ENCODE results near the gene THEM4.

Gene THEM4

GRCh38 chr1:151942882-151943281, 33.6 kb upstream of the THEM4 start:
- no peak overlapping the region for H3K4me3 Mint-ChIP-seq
- peak overlapping the region; percentile 45 for H3K27ac Mint-ChIP-seq
- peaks cover 67% of the 10 kb centered on the region for H3K4me1 Mint-ChIP-seq
- H3K36me3 Mint-ChIP-seq (ENCODE audit: low read depth) = no peaks in the 10 kb centered on the region
- no peaks in the 10 kb centered on the region for H3K9me3 Mint-ChIP-seq
- no peak for ATAC-seq
- peaks cover 2% of the 10 kb centered on the region for H3K27me3 Mint-ChIP-seq
- no peak for DNase-seq

DNA sequence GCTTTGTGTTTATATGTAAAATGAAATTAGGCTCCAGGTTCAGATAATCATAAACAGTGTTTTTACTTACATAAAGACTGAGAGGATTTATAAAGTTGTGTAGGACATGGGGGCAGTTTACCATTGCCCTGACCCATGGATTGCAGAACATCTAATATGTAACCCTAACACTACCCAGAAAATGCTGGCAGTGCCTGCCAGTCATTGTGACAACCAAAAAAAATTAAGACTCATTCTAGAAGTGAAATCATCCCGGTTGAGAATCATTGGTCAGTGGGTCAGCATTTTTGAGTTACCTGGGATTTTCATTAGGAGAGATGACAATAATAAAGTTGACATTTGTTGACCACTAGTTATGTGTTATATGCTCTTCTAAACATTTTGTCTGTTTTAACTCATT, 31.2 kb upstream of the THEM4 start:
- H3K4me3 Mint-ChIP-seq = no peak overlapping the region
- DNase-seq (no peak), ATAC-seq (no peak)
- no peaks in the 10 kb centered on the region for H3K36me3 Mint-ChIP-seq (ENCODE audit: low read depth)
- H3K9me3 Mint-ChIP-seq = no peaks in the 10 kb centered on the region
- peak overlapping the region; percentile 97 for H3K27ac Mint-ChIP-seq
- peaks cover 2% of the 10 kb centered on the region for H3K27me3 Mint-ChIP-seq
- H3K4me1 Mint-ChIP-seq = peaks cover 49% of the 10 kb centered on the region

- no peak for ATAC-seq
- Mint-ChIP-seq H3K9me3 (no peaks in the 10 kb centered on the region), H3K4me1 (peaks cover 41% of the 10 kb centered on the region), H3K27ac (no peak overlapping the region), H3K36me3 (ENCODE audit: low read depth) (no peaks in the 10 kb centered on the region), H3K27me3 (peaks cover 2% of the 10 kb centered on the region), H3K4me3 (no peak overlapping the region)
- no peak for DNase-seq
These were observed 30.5 kb upstream of the THEM4 start for GRCh38 chr1:151939779-151940178.

DNA sequence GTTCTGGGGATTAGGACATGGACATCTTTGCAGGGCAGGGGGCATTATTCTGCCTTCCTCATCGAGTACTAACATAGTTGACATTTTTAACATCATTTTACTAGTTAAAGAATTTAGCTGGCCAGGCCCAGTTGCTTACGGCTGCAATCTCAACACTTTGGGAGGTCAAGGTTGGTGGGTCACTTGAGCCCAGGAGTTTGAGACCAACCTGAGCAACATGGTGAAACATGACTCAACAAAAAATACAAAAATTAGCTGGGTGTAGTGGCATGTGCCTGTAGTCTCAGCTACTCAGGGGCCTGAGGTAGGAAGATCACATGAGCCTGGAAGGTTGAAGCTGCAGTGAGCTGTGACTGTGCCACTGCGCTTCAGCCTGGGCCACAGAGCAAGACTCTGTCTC, 29.8 kb upstream of the THEM4 start:
- Mint-ChIP-seq H3K36me3 (ENCODE audit: low read depth) (no peaks in the 10 kb centered on the region), H3K4me3 (no peak overlapping the region), H3K27me3 (peaks cover 2% of the 10 kb centered on the region), H3K9me3 (no peaks in the 10 kb centered on the region), H3K27ac (no peak overlapping the region), H3K4me1 (peaks cover 35% of the 10 kb centered on the region)
- ATAC-seq (no peak), DNase-seq (no peak)

GRCh38 chr1:151936653-151937052, 27.3 kb upstream of the THEM4 start:
- H3K27me3 Mint-ChIP-seq = no peaks in the 10 kb centered on the region
- no peak for DNase-seq
- H3K4me1 Mint-ChIP-seq = peaks cover 18% of the 10 kb centered on the region
- H3K27ac Mint-ChIP-seq = peak overlapping the region; percentile 25
- H3K9me3 Mint-ChIP-seq = no peaks in the 10 kb centered on the region
- H3K4me3 Mint-ChIP-seq = no peak overlapping the region
- H3K36me3 Mint-ChIP-seq (ENCODE audit: low read depth) = no peaks in the 10 kb centered on the region
- ATAC-seq = no peak

DNA sequence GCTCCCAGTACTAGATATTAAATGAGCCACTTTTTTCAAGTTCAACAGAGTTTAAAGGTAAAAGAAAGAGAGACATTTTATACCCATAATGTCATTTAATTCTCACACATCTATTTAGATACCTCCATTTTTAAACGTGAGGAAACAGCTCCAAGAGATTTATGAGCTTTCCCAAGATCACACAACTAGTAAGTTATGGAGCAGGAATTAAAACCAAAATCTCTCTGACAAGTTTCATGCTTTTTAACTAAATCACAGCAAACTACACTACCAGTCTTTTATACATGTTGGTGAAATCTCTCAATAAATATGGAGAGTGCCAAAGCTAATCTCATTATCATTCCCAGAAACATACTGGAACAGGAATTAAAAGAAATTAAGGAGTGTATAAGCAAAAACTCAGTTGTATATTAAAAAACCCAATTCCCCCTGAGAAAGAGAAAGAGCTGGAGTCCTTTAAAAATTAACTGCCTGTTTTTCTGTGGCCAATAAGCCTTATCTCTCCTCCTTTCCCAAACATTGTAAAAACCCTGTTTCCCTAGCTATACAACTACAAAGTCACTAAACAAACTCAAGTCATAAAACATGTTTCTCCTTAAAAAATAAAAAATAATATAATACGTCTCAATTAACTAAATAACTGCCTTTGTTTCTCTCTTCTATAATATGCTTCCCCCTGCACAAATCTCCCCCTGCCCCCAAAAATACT, 26.7 kb upstream of the THEM4 start:
- Mint-ChIP-seq H3K27ac (no peak overlapping the region), H3K4me3 (no peak overlapping the region), H3K36me3 (ENCODE audit: low read depth) (no peaks in the 10 kb centered on the region), H3K4me1 (peaks cover 12% of the 10 kb centered on the region), H3K27me3 (no peaks in the 10 kb centered on the region), H3K9me3 (no peaks in the 10 kb centered on the region)
- ATAC-seq (no peak), DNase-seq (no peak)

GRCh38 chr1:151935154-151935553, 25.8 kb upstream of the THEM4 start:
- peaks cover 3% of the 10 kb centered on the region for H3K4me1 Mint-ChIP-seq
- no peaks in the 10 kb centered on the region for H3K9me3 Mint-ChIP-seq
- DNase-seq (no peak), ATAC-seq (no peak)
- H3K36me3 Mint-ChIP-seq (ENCODE audit: low read depth) = no peaks in the 10 kb centered on the region
- peak overlapping the region; percentile 6 for H3K27ac Mint-ChIP-seq
- H3K27me3 Mint-ChIP-seq = no peaks in the 10 kb centered on the region
- no peak overlapping the region for H3K4me3 Mint-ChIP-seq

- no peaks in the 10 kb centered on the region for H3K27me3 Mint-ChIP-seq
- no peaks in the 10 kb centered on the region for H3K9me3 Mint-ChIP-seq
- no peak overlapping the region for H3K27ac Mint-ChIP-seq
- peaks cover 2% of the 10 kb centered on the region for H3K4me1 Mint-ChIP-seq
- ATAC-seq (peak; percentile 83), DNase-seq (peak; percentile 30)
- no peak overlapping the region for H3K4me3 Mint-ChIP-seq
- H3K36me3 Mint-ChIP-seq (ENCODE audit: low read depth) = no peaks in the 10 kb centered on the region
These were observed 24.8 kb upstream of the THEM4 start for GRCh38 chr1:151934048-151934493.

DNA sequence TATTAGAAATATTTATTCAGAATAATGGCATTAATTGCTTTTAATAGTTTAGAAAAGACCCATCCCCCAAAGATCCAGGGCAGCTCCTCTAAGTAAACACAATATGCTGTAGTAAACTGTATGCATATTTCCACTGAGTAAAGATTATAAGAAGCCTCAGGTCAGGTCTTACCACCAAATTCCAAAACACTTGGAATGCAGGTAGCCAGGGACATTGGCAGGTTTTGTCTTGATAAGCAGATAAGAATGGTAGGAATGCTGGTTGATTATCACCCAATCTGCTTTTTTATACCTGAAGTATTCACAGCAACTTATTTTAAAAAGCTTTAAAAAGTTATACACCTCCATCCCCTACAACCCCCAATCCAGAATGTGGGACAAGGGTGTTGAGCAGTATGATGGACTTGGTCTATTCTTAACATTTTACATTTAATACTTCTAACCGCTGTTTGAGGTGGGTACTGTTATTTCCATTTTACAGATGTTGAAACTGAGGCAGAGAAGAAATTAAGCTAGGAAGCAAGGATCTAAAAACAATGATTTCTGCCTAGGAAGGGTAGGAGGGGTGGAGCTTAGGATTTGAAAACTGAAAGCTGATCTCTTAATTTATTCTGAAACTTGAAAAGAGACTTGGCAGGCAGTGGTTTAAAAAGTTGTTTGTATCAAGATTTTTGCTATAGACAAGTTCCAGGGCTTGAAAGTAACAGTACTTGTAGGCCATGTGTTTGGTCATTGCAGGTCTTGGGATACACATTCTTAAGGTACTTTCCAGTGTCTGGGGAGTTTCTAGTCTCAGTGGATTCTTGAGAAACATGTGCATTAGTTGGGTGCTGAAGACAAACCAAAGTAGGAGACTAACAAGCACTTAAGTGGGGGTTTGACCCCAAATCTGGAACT, 15.6 kb upstream of the THEM4 start:
- Mint-ChIP-seq H3K36me3 (ENCODE audit: low read depth) (no peaks in the 10 kb centered on the region), H3K27me3 (no peaks in the 10 kb centered on the region)
- no peak for DNase-seq

DNA sequence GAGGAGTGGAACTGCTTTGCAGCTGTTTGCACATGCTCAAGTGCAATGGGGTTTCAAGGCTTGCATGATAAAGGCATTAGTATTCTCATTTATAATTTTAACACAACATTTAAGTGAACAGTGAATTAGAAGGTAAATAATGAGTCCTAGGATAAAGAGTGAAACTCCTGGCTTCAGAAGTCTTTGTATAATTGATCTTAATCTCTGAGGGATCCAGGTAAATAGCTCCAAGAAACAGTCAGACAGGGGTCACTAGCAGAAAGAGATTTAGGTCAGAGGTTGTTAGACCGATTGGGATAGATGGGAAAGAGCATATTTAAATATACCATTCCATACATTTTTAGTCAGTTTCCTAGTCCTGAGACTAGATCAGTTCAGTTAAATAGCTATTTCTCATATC, 14.1 kb upstream of the THEM4 start:
- no peaks in the 10 kb centered on the region for H3K36me3 Mint-ChIP-seq (ENCODE audit: low read depth)
- no peaks in the 10 kb centered on the region for H3K27me3 Mint-ChIP-seq
- no peak overlapping the region for H3K4me3 Mint-ChIP-seq
- DNase-seq (no peak), ATAC-seq (no peak)
- H3K9me3 Mint-ChIP-seq = no peaks in the 10 kb centered on the region
- H3K27ac Mint-ChIP-seq = no peak overlapping the region
- H3K4me1 Mint-ChIP-seq = peaks cover 22% of the 10 kb centered on the region

More for the DNA sequence above, 15.6 kb upstream of the THEM4 start:
- no peaks in the 10 kb centered on the region for H3K9me3 Mint-ChIP-seq
- H3K4me1 Mint-ChIP-seq = peaks cover 20% of the 10 kb centered on the region
- H3K27ac Mint-ChIP-seq = peak overlapping the region; percentile 63
- H3K4me3 Mint-ChIP-seq = no peak overlapping the region
- no peak for ATAC-seq

DNA sequence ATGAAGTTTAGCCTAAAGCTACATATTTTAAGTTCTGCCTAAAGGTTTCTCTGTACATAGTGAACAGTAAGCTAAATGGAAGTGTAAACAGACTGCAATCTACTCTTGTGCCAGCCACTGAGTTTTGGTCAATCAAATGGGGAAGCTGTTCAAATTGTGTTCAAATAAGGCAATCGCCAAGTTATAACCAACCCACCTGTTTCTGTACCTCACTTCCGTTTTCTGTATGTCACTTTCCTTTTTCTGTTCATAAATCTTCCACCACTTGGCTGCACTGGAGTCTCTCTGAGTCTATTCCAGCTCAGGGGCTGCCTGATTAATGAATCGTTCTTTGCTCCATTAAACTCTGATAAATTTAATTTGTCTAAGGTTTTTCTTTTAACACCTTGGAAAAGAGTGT, 10.8 kb upstream of the THEM4 start:
- H3K27ac Mint-ChIP-seq = peak overlapping the region; percentile 33
- no peaks in the 10 kb centered on the region for H3K9me3 Mint-ChIP-seq
- H3K36me3 Mint-ChIP-seq (ENCODE audit: low read depth) = no peaks in the 10 kb centered on the region
- no peak overlapping the region for H3K4me3 Mint-ChIP-seq
- ATAC-seq = no peak
- peaks cover 17% of the 10 kb centered on the region for H3K4me1 Mint-ChIP-seq
- no peak for DNase-seq
- H3K27me3 Mint-ChIP-seq = no peaks in the 10 kb centered on the region

- H3K9me3 Mint-ChIP-seq = no peaks in the 10 kb centered on the region
- ATAC-seq (no peak), DNase-seq (no peak)
- H3K27ac Mint-ChIP-seq = no peak overlapping the region
- no peaks in the 10 kb centered on the region for H3K27me3 Mint-ChIP-seq
- no peak overlapping the region for H3K4me3 Mint-ChIP-seq
- H3K36me3 Mint-ChIP-seq (ENCODE audit: low read depth) = no peaks in the 10 kb centered on the region
- peaks cover 14% of the 10 kb centered on the region for H3K4me1 Mint-ChIP-seq
These were observed 9.7 kb upstream of the THEM4 start for GRCh38 chr1:151918819-151919610.

DNA sequence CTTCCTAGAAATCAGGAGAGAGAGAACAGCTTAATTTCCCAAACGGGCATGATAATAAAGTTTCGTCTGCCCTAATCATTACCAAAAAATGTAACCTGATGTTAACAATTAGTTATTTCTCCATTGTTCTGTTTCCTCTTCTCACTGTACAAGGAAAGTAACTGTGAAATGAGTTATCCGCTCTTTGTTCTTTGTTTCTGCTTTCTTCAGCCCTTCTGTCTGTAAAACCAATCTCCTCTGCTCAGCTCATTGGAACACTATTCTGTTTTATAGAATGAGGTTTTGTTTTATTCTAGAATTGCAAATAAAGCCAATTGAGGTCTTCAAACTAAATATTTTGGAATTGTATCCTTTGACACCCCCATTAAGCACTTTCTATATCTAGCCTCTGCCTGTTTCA, 8.8 kb upstream of the THEM4 start:
- no peak for ATAC-seq
- DNase-seq = no peak
- Mint-ChIP-seq H3K36me3 (ENCODE audit: low read depth) (no peaks in the 10 kb centered on the region), H3K4me3 (no peak overlapping the region), H3K27ac (no peak overlapping the region), H3K9me3 (no peaks in the 10 kb centered on the region), H3K4me1 (peaks cover 14% of the 10 kb centered on the region), H3K27me3 (no peaks in the 10 kb centered on the region)

DNA sequence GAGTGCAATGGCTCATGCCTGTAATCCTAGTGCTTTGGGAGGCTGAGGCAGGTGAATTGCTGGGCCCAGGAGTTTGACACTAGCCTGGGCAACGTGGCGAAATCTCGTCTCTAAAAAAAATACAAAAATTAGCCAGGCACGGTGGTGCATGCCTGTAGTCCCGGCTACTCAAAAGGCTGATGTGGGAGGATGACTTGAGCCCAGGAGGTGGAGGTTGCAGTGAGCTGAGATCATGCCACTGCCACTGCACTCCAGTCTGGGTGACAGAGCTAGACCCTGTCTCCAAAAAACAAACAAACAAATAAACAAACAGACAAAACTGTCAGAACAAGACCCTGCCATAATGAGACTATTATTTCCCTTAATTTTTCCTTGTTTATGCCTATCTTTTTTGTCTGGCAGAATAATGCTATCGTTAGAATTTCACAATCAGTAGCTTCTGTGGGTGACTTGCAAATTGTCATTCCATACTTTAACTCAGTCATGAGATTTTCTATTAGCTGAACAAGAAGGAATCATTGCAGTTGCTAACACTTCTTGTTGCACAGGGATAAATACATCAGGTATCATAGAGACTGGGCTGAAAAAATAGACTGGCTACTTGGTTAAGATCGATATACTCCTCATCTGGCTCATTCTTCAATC, 7.5 kb upstream of the THEM4 start:
- Mint-ChIP-seq H3K27me3 (no peaks in the 10 kb centered on the region), H3K4me1 (peaks cover 14% of the 10 kb centered on the region), H3K27ac (no peak overlapping the region), H3K4me3 (no peak overlapping the region), H3K9me3 (no peaks in the 10 kb centered on the region), H3K36me3 (ENCODE audit: low read depth) (no peaks in the 10 kb centered on the region)
- DNase-seq (no peak), ATAC-seq (no peak)
